ENCODE measurements around the gene LRP11.

Gene LRP11

DNA sequence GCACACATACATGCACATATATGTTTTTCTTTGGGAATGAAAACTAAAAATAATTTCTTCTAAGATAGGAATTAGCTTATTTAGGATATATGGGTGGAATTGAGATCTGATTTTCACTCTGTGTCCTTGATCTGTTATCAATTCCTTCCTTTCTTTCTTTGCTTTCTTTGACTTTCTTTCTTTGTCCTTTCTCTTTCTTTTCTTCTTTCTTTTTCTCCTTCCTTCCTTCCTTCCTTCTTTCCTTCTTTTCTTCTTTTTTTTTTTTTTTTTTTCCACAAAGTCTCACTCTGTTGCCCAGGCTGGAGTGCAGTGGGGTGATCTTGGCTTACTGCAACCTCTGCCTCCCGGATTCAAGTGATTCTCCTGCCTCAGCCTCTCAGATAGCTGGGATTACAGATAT lies 86.5 kb downstream of the LRP11 start:
- DNase-seq, result no peak

DNA sequence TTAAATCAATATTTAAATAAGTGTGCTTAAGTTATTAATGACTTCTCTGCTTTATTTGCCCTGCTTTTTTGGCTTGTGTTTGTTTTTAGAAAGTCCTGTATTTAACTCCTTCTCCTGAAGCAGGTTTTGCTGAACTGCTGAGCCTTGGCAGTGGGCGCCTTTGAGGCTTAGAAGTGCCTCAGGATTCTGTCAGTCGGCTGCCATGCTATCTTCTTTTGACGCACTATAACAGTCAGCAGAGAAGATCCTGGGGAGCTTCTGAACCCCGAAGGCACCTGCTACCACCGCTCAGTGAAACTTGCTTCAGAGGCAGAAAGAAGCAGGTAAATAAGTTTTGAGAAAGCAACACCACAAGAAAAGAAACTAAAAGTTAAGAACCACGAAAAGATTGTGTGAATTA lies 92.2 kb downstream of the LRP11 start:
- no peak for DNase-seq

DNA sequence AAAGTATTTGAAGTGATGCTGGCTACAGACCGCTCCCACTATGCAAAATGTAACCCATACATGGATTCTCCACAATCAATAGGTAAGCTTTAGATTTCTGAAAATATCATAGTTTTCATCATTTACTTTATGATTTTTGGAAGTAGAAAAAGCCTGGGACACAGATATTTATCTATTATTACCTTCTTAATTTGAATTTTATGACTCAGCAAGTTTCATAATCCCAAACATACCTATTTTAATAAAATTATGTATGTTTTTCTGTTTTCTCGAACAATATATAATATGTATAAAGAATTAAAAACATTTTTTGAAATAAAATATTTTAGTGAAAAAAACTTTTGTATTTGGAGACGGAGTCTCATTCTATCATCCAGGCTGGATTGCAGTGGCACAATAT lies 93.0 kb downstream of the LRP11 start:
- no peak for DNase-seq

DNA sequence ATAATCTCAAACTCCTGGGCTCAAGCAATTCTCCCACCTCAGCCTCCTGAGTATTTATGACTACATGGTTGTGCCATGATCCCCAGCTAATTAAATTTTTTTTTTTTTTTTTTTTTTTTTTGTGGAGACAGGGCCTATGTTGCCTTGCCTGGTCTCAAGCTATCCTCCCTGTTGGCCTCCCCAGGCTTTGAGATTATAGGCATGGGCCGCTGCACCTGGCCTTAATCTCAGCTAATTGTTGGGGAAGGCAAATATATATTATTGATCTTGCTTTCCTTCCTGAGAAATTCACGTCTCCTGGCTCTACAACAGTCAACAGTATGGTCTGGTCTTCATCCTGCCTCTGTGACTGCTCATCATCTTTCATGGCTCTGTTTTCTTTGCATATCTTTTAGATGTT lies 94.5 kb downstream of the LRP11 start:
- no peak for DNase-seq
